NB4 (cell line): ENCODE measurements around the gene MYOCD.
A peak's percentile ranks its signal among the peaks of the same experiment; 100 is the strongest.

Experiments used
- DNase-seq: peaks from one replicate; pipeline ENCODE4 v3.0.0; 2010; ENCODE audit warnings: low read depth
- H3K4me3 ChIP-seq: one replicate; pipeline ENCODE4 v1.5.1; 2011; ENCODE audit warnings: mild to moderate bottlenecking, low read depth, low read length, moderate library complexity
- MYC ChIP-seq: IDR thresholded peaks from 2 replicates; pipeline ENCODE4 v1.6.1; 2011; ENCODE audit warnings: low read depth, low read length
- POLR2A ChIP-seq: IDR thresholded peaks from 2 replicates; pipeline ENCODE4 v1.6.1; 2011; ENCODE audit warnings: mild to moderate bottlenecking; ENCODE audit not compliant: insufficient read length; ENCODE audit errors: extremely low read depth
- TF ChIP-seq, protein P1 (sequence below): IDR thresholded peaks from 2 replicates; pipeline ENCODE4 v1.6.1; 2011; ENCODE audit warnings: low read depth, low read length
- TF ChIP-seq, protein P2 (sequence below): IDR thresholded peaks from one replicate; pipeline ENCODE4 v1.5.1; 2012; ENCODE audit warnings: low read depth, low read length

Gene MYOCD

DNA sequence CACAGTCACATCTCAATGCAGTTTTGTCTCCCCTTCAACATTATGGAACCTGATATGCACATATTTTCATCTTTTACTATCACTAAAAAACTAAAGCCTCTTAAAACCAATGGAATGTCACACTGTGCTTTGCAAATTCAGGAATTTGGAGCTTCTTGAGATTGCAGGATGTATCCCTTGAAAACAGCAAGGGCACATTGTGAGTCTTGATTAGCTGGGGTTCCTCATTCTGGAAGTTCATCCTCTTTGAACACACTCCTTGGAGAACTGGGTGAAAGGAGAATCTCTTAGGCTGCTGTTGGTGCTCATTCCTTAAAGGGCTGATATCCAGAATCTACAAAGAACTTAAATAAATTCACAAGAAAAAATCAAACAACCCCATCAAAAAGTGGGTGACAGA lies 21.1 kb upstream of the MYOCD start:
- TF ChIP-seq, protein P1, sequence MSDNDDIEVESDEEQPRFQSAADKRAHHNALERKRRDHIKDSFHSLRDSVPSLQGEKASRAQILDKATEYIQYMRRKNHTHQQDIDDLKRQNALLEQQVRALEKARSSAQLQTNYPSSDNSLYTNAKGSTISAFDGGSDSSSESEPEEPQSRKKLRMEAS: no peak
- TF ChIP-seq, protein P2, sequence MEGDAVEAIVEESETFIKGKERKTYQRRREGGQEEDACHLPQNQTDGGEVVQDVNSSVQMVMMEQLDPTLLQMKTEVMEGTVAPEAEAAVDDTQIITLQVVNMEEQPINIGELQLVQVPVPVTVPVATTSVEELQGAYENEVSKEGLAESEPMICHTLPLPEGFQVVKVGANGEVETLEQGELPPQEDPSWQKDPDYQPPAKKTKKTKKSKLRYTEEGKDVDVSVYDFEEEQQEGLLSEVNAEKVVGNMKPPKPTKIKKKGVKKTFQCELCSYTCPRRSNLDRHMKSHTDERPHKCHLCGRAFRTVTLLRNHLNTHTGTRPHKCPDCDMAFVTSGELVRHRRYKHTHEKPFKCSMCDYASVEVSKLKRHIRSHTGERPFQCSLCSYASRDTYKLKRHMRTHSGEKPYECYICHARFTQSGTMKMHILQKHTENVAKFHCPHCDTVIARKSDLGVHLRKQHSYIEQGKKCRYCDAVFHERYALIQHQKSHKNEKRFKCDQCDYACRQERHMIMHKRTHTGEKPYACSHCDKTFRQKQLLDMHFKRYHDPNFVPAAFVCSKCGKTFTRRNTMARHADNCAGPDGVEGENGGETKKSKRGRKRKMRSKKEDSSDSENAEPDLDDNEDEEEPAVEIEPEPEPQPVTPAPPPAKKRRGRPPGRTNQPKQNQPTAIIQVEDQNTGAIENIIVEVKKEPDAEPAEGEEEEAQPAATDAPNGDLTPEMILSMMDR: no peak
- TF ChIP-seq MYC (no peak), POLR2A (no peak)
- no peak overlapping the region for H3K4me3 ChIP-seq
- no peak for DNase-seq

DNA sequence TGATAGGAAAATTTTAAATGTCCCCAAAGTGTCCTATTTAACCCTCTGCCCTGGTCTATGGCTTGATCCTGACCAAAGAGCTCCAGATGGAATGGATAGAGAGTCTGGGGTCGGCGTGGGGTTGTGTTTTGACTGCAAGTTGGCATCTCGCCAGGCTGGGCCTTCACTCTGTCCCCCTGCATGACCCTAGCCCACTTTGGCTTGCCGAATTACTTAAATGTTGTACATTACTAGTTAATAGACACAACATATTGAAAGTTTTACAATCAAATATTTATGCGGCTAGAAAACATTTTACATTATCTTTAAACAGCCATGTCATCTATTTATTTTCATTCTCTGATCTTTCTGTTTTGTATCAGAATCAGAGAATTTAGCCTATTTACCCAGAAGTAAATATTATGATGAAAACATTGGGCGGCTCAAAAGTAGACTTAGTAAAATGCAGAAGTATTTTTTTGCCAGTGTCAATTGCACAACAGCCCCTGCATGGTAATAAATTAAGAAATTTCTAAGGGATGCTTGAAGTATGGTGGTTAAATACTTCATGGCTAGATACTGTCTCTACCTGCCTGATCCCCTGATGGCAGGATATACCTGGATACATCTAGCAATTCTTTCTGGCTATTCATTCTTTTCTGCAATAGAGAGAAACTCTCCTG lies 18.8 kb upstream of the MYOCD start:
- DNase-seq: peak; percentile 29
- TF ChIP-seq, protein P1: no peak
- TF ChIP-seq MYC (no peak), POLR2A (no peak)
- TF ChIP-seq, protein P2: no peak

DNA sequence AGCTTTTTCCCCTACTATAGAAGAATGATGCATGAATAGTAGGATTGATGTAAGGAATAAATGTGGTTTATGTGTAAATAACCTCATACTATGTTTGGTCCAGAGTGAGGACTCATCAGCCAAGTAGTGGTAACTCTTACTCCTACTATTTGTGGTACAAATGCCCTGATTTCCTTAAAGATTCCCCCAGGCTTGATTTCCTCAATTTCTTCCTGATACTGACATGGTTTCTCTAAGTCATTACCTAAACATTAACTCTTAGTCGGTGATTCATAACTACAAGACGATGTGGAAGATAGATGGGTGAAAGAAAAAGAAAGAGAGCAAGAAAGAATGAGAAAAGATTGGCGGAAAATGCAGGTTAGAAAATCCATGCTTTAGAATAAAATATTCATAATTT lies 17.2 kb upstream of the MYOCD start:
- H3K4me3 ChIP-seq: no peak overlapping the region
- TF ChIP-seq POLR2A (no peak), MYC (no peak)
- TF ChIP-seq, protein P1: no peak
- TF ChIP-seq, protein P2: no peak
- no peak for DNase-seq

More for the DNA sequence above, 18.8 kb upstream of the MYOCD start:
- H3K4me3 ChIP-seq: no peak overlapping the region

DNA sequence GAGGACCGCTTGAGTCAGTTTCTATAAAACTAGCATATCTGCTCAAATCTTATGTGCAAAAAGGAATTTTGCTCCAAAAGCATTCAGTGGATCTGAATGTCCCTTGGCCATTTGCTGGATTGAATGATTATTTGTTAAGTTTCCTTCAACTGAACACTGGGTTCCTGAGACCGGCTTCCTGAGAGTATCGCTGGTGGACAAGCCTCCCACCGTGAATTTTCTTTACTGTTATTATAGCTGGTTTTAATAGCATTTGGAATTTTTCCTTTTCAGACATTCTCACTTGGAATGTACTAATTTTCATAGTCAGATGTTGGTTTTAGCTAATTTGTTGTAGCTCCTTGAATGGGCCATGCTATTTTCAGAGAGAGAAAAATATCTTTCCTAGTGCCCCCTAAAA lies 9.8 kb upstream of the MYOCD start:
- TF ChIP-seq POLR2A (no peak), MYC (no peak)
- TF ChIP-seq, protein P1: no peak
- TF ChIP-seq, protein P2: no peak
- DNase-seq: no peak
- H3K4me3 ChIP-seq: no peak overlapping the region

DNA sequence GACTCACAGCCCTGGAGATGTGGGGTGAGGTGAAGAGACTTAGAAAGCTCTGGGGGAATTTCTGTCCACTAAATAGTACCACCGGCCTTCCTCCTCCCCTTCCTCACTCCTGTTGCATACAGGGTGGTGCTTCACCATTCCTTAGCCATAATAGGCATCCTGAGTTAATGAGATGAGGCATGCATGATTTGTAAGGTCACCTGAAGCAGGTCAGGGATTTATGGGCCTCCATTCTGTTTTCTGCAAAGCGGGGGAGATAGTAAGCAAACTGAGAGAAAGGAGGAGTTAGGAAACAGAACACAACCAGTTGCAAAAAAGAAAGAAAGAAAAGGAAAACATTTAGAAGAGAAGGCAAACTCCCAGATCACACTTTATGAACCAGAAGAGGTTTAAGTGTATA lies 9.3 kb upstream of the MYOCD start:
- DNase-seq: no peak
- TF ChIP-seq POLR2A (no peak), MYC (no peak)
- TF ChIP-seq, protein P1: no peak
- TF ChIP-seq, protein P2: no peak
- no peak overlapping the region for H3K4me3 ChIP-seq
